Large intestine (tissue), 12 donors: ENCODE measurements around the gene ZBTB45. TPM values are rescaled to one million over a fixed set of nuclear protein-coding genes. Genes with fewer than 3 reads are reported as not detected.

Experiments used
- DNase-seq, 2 donors: peaks; one replicate each; pipeline versions ENCODE4 v3.0.0 to v3.0.0-alpha.2; 2013
- H3K27ac ChIP-seq: one replicate; pipeline ENCODE4 v1.5.1; 2013; ENCODE audit warnings: low read length
- H3K27me3 ChIP-seq: 2 replicates; pipeline ENCODE4 v1.6.1; 2013; ENCODE audit warnings: low read length; ENCODE audit not compliant: control insufficient read depth, insufficient read depth
- H3K36me3 ChIP-seq: 2 replicates; pipeline ENCODE4 v1.6.1; 2013; ENCODE audit warnings: low read length; ENCODE audit not compliant: control insufficient read depth, insufficient read depth
- H3K4me1 ChIP-seq: one replicate; pipeline ENCODE4 v1.6.1; 2013; ENCODE audit warnings: low read length; ENCODE audit not compliant: control insufficient read depth, insufficient read depth
- H3K4me3 ChIP-seq: one replicate; pipeline ENCODE4 v1.5.1; 2013; ENCODE audit warnings: low read length
- H3K9me3 ChIP-seq: one replicate; pipeline ENCODE4 v1.6.1; 2013; ENCODE audit warnings: mild to moderate bottlenecking, low read depth, low read length, moderate library complexity; ENCODE audit not compliant: control insufficient read depth
- WGBS: methylation state at CpG from one replicate; pipeline ENCODE4 v1.1.5; 2013; ENCODE audit warnings: low lambda C conversion rate; ENCODE audit not compliant: insufficient coverage; 5-methylcytosine and 5-hydroxymethylcytosine counted together
- long read RNA-seq, 11 donors: transcript quantifications; one replicate each; lab custom pipeline, GENCODE V29; 2026
- polyA plus RNA-seq: library from polyadenylated mRNA; unstranded; fragments of 120-200 nt; gene quantifications from one replicate; pipeline ENCODE4 v1.2.1, GENCODE V29; 2013

Gene ZBTB45
- 11.1 TPM for polyA plus RNA-seq
- long read RNA-seq, donor 1, partial matches to known transcripts: 0 of 1 reads
- long read RNA-seq, donor 1, other reads (novel, unspliced or antisense): 0 of 1 reads
- long read RNA-seq, donor 2, partial matches to known transcripts: 0 of 5 reads
- long read RNA-seq, donor 2, other reads (novel, unspliced or antisense): 0 of 5 reads
- long read RNA-seq, donor 3, partial matches to known transcripts: 5 of 10 reads
- long read RNA-seq, donor 3, other reads (novel, unspliced or antisense): 0 of 10 reads
- long read RNA-seq, donor 4: 0 reads
- long read RNA-seq, donor 5, partial matches to known transcripts: 0 of 1 reads
- long read RNA-seq, donor 5, other reads (novel, unspliced or antisense): 0 of 1 reads
- long read RNA-seq, donor 6, partial matches to known transcripts: 0 of 2 reads
- long read RNA-seq, donor 6, other reads (novel, unspliced or antisense): 0 of 2 reads
- long read RNA-seq, donor 7, partial matches to known transcripts: 0 of 3 reads
- long read RNA-seq, donor 7, other reads (novel, unspliced or antisense): 0 of 3 reads
- long read RNA-seq, donor 8, partial matches to known transcripts: 14 of 16 reads
- long read RNA-seq, donor 8, other reads (novel, unspliced or antisense): 0 of 16 reads
- long read RNA-seq, donor 9, partial matches to known transcripts: 0 of 2 reads
- long read RNA-seq, donor 9, other reads (novel, unspliced or antisense): 0 of 2 reads
- long read RNA-seq, donor 10, partial matches to known transcripts: 0 of 3 reads
- long read RNA-seq, donor 10, other reads (novel, unspliced or antisense): 0 of 3 reads
- long read RNA-seq, donor 11, partial matches to known transcripts: 0 of 3 reads
- long read RNA-seq, donor 11, other reads (novel, unspliced or antisense): 0 of 3 reads

GRCh38 chr19:58519355-58520256, at the start of gene ZBTB45:
ZBTB45 (minus strand) TSS chr19:58519810; CDS start chr19:58517673, 2,137 bp downstream.
- peaks cover 13% of the 10 kb centered on the region for H3K36me3 ChIP-seq
- no peaks in the 10 kb centered on the region for H3K27me3 ChIP-seq
- no peaks in the 10 kb centered on the region for H3K9me3 ChIP-seq
- peak within 1 kb of the TSS; percentile 99 for H3K27ac ChIP-seq
- H3K4me1 ChIP-seq: peaks cover 21% of the 10 kb centered on the region
- WGBS: no CpG with 5 or more reads among the region's 87 CpGs
- DNase-seq: peak; percentile 95 to 98
- H3K4me3 ChIP-seq: peak within 1 kb of the TSS; percentile 88

GRCh38 chr19:58568453-58569130, 49.0 kb upstream of the ZBTB45 start:
- DNase-seq: no peak
- Histone ChIP-seq H3K4me3 (no peak overlapping the region), H3K27ac (no peak overlapping the region), H3K36me3 (peaks cover 43% of the 10 kb centered on the region), H3K9me3 (no peaks in the 10 kb centered on the region), H3K4me1 (peaks cover 7% of the 10 kb centered on the region), H3K27me3 (peaks cover 4% of the 10 kb centered on the region)
- WGBS: 100% methylated on average over 1 of the region's 4 CpGs

- no peak overlapping the region for H3K4me3 ChIP-seq
- peaks cover 8% of the 10 kb centered on the region for H3K4me1 ChIP-seq
- WGBS: no CpG with 5 or more reads among the region's 5 CpGs
- H3K9me3 ChIP-seq: peaks cover 2% of the 10 kb centered on the region
- peaks cover 16% of the 10 kb centered on the region for H3K27me3 ChIP-seq
- H3K36me3 ChIP-seq: peaks cover 43% of the 10 kb centered on the region
- no peak overlapping the region for H3K27ac ChIP-seq
- no peak for DNase-seq
These were observed 47.4 kb upstream of the ZBTB45 start for GRCh38 chr19:58566989-58567388.

- WGBS: no CpG with 5 or more reads among the region's 6 CpGs
- peaks cover 27% of the 10 kb centered on the region for H3K27me3 ChIP-seq
- H3K4me1 ChIP-seq: peaks cover 20% of the 10 kb centered on the region
- DNase-seq: no peak
- peaks cover 15% of the 10 kb centered on the region for H3K36me3 ChIP-seq
- H3K9me3 ChIP-seq: peaks cover 2% of the 10 kb centered on the region
- H3K4me3 ChIP-seq: no peak overlapping the region
- H3K27ac ChIP-seq: no peak overlapping the region
These were observed 44.2 kb upstream of the ZBTB45 start for GRCh38 chr19:58563823-58564222.

- WGBS: no CpG with 5 or more reads among the region's 40 CpGs
- H3K27ac ChIP-seq: peak overlapping the region; percentile 9
- peaks cover 20% of the 10 kb centered on the region for H3K4me1 ChIP-seq
These were observed 43.5 kb upstream of the ZBTB45 start for GRCh38 chr19:58563034-58563573.

GRCh38 chr19:58562122-58563033, 42.8 kb upstream of the ZBTB45 start:
- H3K4me3 ChIP-seq: peak overlapping the region; percentile 37
- WGBS: no CpG with 5 or more reads among the region's 107 CpGs
- peaks cover 20% of the 10 kb centered on the region for H3K4me1 ChIP-seq
- H3K27ac ChIP-seq: peak overlapping the region; percentile 18
- H3K9me3 ChIP-seq: peaks cover 2% of the 10 kb centered on the region
- peaks cover 27% of the 10 kb centered on the region for H3K27me3 ChIP-seq
- H3K36me3 ChIP-seq: peaks cover 10% of the 10 kb centered on the region
- DNase-seq: peak in 1 of 2 donors; percentile 60

More at GRCh38 chr19:58563034-58563573, 43.5 kb upstream of the ZBTB45 start:
- Histone ChIP-seq H3K4me3 (peak overlapping the region; percentile 24), H3K27me3 (peaks cover 27% of the 10 kb centered on the region), H3K9me3 (peaks cover 2% of the 10 kb centered on the region), H3K36me3 (peaks cover 12% of the 10 kb centered on the region)
- DNase-seq: peak in 1 of 2 donors; percentile 59

GRCh38 chr19:58561373-58562121, 41.9 kb upstream of the ZBTB45 start:
- Histone ChIP-seq H3K4me3 (peak overlapping the region; percentile 37), H3K4me1 (peaks cover 28% of the 10 kb centered on the region)

GRCh38 chr19:58560921-58561320, 41.3 kb upstream of the ZBTB45 start:
- DNase-seq: no peak
- peaks cover 35% of the 10 kb centered on the region for H3K4me1 ChIP-seq

More at GRCh38 chr19:58561373-58562121, 41.9 kb upstream of the ZBTB45 start:
- H3K27me3 ChIP-seq: peaks cover 27% of the 10 kb centered on the region
- H3K27ac ChIP-seq: no peak overlapping the region
- H3K9me3 ChIP-seq: peaks cover 2% of the 10 kb centered on the region
- WGBS: no CpG with 5 or more reads among the region's 16 CpGs
- peaks cover 11% of the 10 kb centered on the region for H3K36me3 ChIP-seq
- DNase-seq: no peak

More at GRCh38 chr19:58560921-58561320, 41.3 kb upstream of the ZBTB45 start:
- H3K9me3 ChIP-seq: peaks cover 2% of the 10 kb centered on the region
- peaks cover 27% of the 10 kb centered on the region for H3K27me3 ChIP-seq
- H3K27ac ChIP-seq: no peak overlapping the region
- peaks cover 14% of the 10 kb centered on the region for H3K36me3 ChIP-seq
- no peak overlapping the region for H3K4me3 ChIP-seq
